ENCODE data around the gene PKHD1.

Gene PKHD1

DNA sequence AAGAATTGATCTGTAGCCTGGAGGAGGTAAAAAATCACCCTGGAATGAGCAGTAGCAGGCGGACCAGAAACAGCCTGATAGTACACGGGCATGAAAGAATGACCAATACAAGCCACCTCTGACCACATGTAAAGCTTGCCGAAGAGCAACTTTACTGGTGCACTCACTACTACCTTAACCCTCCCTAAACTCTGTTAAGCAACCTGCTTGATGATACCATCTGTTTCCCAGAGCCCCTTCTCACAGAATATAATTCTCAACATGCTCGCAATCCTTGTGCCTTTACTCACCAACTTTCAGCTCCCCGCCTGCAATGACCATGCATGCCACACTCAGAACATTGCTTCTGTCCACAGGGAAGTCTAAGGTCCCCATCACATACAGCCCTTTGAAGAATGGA is 296.5 kb downstream of the PKHD1 start:
- TF ChIP-seq MAX (IDR thresholded peaks at IDR 0.05) (no peak), USF1 (IDR thresholded peaks at IDR 0.05) (no peak), FOXM1 (IDR thresholded peaks at IDR 0.05; ENCODE audit: borderline replicate concordance, low read depth) (no peak), CREB1 (IDR thresholded peaks at IDR 0.05; ENCODE audit: low read depth) (no peak), CEBPB (IDR thresholded peaks at IDR 0.05) (no peak), TAF1 (IDR thresholded peaks at IDR 0.05; ENCODE audit: low read depth) (no peak), EP300 (IDR thresholded peaks at IDR 0.05; ENCODE audit: borderline replicate concordance) (no peak), ZBTB7A (IDR thresholded peaks at IDR 0.05; ENCODE audit: low read depth) (no peak), YY1 (IDR thresholded peaks at IDR 0.05; ENCODE audit: low read depth) (no peak)

DNA sequence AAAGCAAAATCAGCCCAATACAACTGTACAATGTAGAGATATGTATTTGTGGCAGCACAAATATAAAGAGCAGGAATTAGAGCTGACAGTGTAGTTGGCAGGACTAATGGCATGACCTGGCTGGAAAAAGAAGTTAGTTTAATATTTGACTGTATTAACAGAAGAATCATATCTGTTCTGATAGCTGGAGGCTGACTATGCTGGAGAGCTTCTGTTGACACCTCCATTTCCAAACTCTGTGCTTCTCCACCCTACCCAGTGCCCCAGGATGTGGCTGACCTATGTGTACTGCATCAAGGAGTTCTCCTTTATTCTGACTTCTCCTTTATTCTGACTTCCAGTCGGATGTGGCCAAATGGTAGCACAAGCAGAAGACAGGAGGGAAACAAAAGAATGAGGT is 299.3 kb downstream of the PKHD1 start:
- TF ChIP-seq RAD21 (IDR thresholded peaks at IDR 0.05; ENCODE audit: low read depth), result no peak

DNA sequence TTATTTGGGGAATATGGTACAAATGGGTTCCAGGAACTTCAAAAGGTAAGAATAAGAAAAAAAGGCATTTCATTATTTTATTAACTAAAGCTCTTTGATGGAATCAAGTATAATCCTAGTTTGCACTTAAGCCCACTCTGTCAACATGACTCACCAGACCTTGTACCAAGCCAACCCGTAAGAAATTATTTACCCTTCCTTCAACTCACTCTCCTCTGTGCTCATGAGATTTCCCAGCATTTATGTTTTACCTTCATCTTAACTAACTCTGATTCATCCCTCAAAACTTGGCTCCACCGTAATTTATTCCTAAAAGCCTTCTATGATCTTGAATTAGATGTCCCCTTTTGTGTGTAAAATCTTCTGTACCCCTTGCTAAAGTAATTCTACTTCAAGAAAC is 308.7 kb downstream of the PKHD1 start:
- TF ChIP-seq EP300 (IDR thresholded peaks at IDR 0.05; ENCODE audit: borderline replicate concordance), result no peak
- TF ChIP-seq TCF12 (IDR thresholded peaks at IDR 0.05; ENCODE audit: low read depth), result no peak
- TF ChIP-seq ZBTB7A (IDR thresholded peaks at IDR 0.05; ENCODE audit: low read depth), result no peak
- TF ChIP-seq CREB1 (IDR thresholded peaks at IDR 0.05; ENCODE audit: low read depth), result no peak
- no peak for TF ChIP-seq TEAD4 (IDR thresholded peaks at IDR 0.05)
- TF ChIP-seq MAX (IDR thresholded peaks at IDR 0.05), result no peak
- no peak for TF ChIP-seq RAD21 (IDR thresholded peaks at IDR 0.05; ENCODE audit: low read depth)
- TF ChIP-seq EGR1 (IDR thresholded peaks at IDR 0.05), result no peak
- TF ChIP-seq USF1 (IDR thresholded peaks at IDR 0.05), result no peak
- TF ChIP-seq CEBPB (IDR thresholded peaks at IDR 0.05), result no peak

GRCh38 chr6:51777618-51778017 is 309.8 kb downstream of the PKHD1 start:
- no peak for TF ChIP-seq EP300 (IDR thresholded peaks at IDR 0.05; ENCODE audit: borderline replicate concordance)
- no peak for TF ChIP-seq YY1 (IDR thresholded peaks at IDR 0.05; ENCODE audit: low read depth)
- TF ChIP-seq EGR1 (IDR thresholded peaks at IDR 0.05), result no peak
- TF ChIP-seq RAD21 (IDR thresholded peaks at IDR 0.05; ENCODE audit: low read depth), result no peak
- TF ChIP-seq MAX (IDR thresholded peaks at IDR 0.05), result no peak
- TF ChIP-seq, protein P1, sequence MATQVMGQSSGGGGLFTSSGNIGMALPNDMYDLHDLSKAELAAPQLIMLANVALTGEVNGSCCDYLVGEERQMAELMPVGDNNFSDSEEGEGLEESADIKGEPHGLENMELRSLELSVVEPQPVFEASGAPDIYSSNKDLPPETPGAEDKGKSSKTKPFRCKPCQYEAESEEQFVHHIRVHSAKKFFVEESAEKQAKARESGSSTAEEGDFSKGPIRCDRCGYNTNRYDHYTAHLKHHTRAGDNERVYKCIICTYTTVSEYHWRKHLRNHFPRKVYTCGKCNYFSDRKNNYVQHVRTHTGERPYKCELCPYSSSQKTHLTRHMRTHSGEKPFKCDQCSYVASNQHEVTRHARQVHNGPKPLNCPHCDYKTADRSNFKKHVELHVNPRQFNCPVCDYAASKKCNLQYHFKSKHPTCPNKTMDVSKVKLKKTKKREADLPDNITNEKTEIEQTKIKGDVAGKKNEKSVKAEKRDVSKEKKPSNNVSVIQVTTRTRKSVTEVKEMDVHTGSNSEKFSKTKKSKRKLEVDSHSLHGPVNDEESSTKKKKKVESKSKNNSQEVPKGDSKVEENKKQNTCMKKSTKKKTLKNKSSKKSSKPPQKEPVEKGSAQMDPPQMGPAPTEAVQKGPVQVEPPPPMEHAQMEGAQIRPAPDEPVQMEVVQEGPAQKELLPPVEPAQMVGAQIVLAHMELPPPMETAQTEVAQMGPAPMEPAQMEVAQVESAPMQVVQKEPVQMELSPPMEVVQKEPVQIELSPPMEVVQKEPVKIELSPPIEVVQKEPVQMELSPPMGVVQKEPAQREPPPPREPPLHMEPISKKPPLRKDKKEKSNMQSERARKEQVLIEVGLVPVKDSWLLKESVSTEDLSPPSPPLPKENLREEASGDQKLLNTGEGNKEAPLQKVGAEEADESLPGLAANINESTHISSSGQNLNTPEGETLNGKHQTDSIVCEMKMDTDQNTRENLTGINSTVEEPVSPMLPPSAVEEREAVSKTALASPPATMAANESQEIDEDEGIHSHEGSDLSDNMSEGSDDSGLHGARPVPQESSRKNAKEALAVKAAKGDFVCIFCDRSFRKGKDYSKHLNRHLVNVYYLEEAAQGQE (IDR thresholded peaks at IDR 0.05; ENCODE audit: low read depth), result no peak
- no peak for TF ChIP-seq TEAD4 (IDR thresholded peaks at IDR 0.05)
- no peak for TF ChIP-seq FOXM1 (IDR thresholded peaks at IDR 0.05; ENCODE audit: borderline replicate concordance, low read depth)
- TF ChIP-seq TCF12 (IDR thresholded peaks at IDR 0.05; ENCODE audit: low read depth), result no peak
- no peak for TF ChIP-seq ZBTB7A (IDR thresholded peaks at IDR 0.05; ENCODE audit: low read depth)
- no peak for TF ChIP-seq CEBPB (IDR thresholded peaks at IDR 0.05)
- no peak for TF ChIP-seq CREB1 (IDR thresholded peaks at IDR 0.05; ENCODE audit: low read depth)
- TF ChIP-seq NFIC (IDR thresholded peaks at IDR 0.05), result no peak
- no peak for TF ChIP-seq TAF1 (IDR thresholded peaks at IDR 0.05; ENCODE audit: low read depth)
- TF ChIP-seq USF1 (IDR thresholded peaks at IDR 0.05), result no peak

GRCh38 chr6:51775942-51776860 is 311.2 kb downstream of the PKHD1 start:
- TF ChIP-seq CEBPB (IDR thresholded peaks at IDR 0.05), result no peak

- TF ChIP-seq MAX (IDR thresholded peaks at IDR 0.05) (no peak), CREB1 (IDR thresholded peaks at IDR 0.05; ENCODE audit: low read depth) (no peak), NFIC (IDR thresholded peaks at IDR 0.05) (no peak), TCF12 (IDR thresholded peaks at IDR 0.05; ENCODE audit: low read depth) (no peak), EP300 (IDR thresholded peaks at IDR 0.05; ENCODE audit: borderline replicate concordance) (no peak), EGR1 (IDR thresholded peaks at IDR 0.05) (no peak), YY1 (IDR thresholded peaks at IDR 0.05; ENCODE audit: low read depth) (no peak)
- TF ChIP-seq, protein P1 (IDR thresholded peaks at IDR 0.05; ENCODE audit: low read depth), result no peak
Measured at GRCh38 chr6:51768087-51768486, 319.3 kb downstream of the PKHD1 start.

Data from Ishikawa (cell line).